Smooth muscle cell (in vitro differentiated cells): ENCODE results near the gene NDUFS8. TPM values are rescaled to one million over a fixed set of nuclear protein-coding genes. Genes with fewer than 3 reads are reported as not detected.

Experiments
- DNase-seq: peaks from one replicate; lab custom pipeline; 2025; ENCODE audit not compliant: unreplicated experiment; lab: John Stamatoyannopoulos, UW
- H2AFZ ChIP-seq: fragments of 200-600 bp; sonication (generic); 2 replicates; pipeline ENCODE4 v1.6.0; 2016; ENCODE audit warnings: antibody characterized with exemption, low read depth, mild to moderate bottlenecking
- H3F3A ChIP-seq: fragments of 200-600 bp; sonication (generic); 2 replicates; pipeline ENCODE4 v1.6.0; 2017; ENCODE audit warnings: antibody characterized with exemption, low read depth
- H3K27ac ChIP-seq: fragments of 200-600 bp; sonication (generic); 2 replicates; pipeline ENCODE4 v1.5.1; 2016; ENCODE audit warnings: low read depth, mild to moderate bottlenecking
- H3K27me3 ChIP-seq: fragments of 200-600 bp; sonication (generic); 2 replicates; pipeline ENCODE4 v1.6.1; 2016; ENCODE audit warnings: low read depth, mild to moderate bottlenecking
- H3K36me3 ChIP-seq: fragments of 200-600 bp; sonication (generic); 2 replicates; pipeline ENCODE4 v1.5.1; 2016; ENCODE audit warnings: low read depth
- H3K4me1 ChIP-seq: fragments of 200-600 bp; sonication (generic); 2 replicates; pipeline ENCODE4 v1.5.1; 2016; ENCODE audit warnings: low read depth
- H3K4me2 ChIP-seq: fragments of 200-600 bp; sonication (generic); 2 replicates; pipeline ENCODE4 v1.6.0; 2016; ENCODE audit warnings: mild to moderate bottlenecking
- H3K4me3 ChIP-seq: fragments of 200-600 bp; sonication (generic); 2 replicates; pipeline ENCODE4 v1.5.1; 2016; ENCODE audit warnings: mild to moderate bottlenecking
- H3K79me2 ChIP-seq: fragments of 200-600 bp; sonication (generic); 2 replicates; pipeline ENCODE4 v1.6.0; 2016; ENCODE audit warnings: low read depth, mild to moderate bottlenecking
- H3K9ac ChIP-seq: fragments of 200-600 bp; sonication (generic); 2 replicates; pipeline ENCODE4 v1.6.0; 2016; ENCODE audit warnings: low read depth
- H3K9me3 ChIP-seq: fragments of 200-600 bp; sonication (generic); replicated peaks from 2 replicates; pipeline ENCODE4 v1.5.1; 2016; ENCODE audit warnings: low read depth
- H4K20me1 ChIP-seq: fragments of 200-600 bp; sonication (generic); 2 replicates; pipeline ENCODE4 v1.6.0; 2016; ENCODE audit warnings: low read depth
- WGBS: methylation state at CpG from one replicate; pipeline ENCODE4 v1.1.7; 2016; ENCODE audit warnings: low lambda C conversion rate; 5-methylcytosine and 5-hydroxymethylcytosine counted together
- polyA plus RNA-seq: library from polyadenylated mRNA; unstranded; fragments of >200 nt; fragmentation: Nextera tagmentation; extraction: Ambion mirVana; gene quantifications from 2 replicates; pipeline ENCODE4 v1.2.1, GENCODE V29; 2016
- total RNA-seq: library from RNA; depleted of rRNA; stranded (reverse); fragments of >200 nt; gene quantifications from 2 replicates; pipeline ENCODE4 v1.2.3, GENCODE V29; 2014
- TF ChIP-seq, protein P1 (sequence below): fragments of 200-600 bp; sonication (generic); IDR thresholded peaks from 2 replicates; pipeline ENCODE4 v1.5.1; 2017; ENCODE audit warnings: borderline replicate concordance, mild to moderate bottlenecking, antibody characterized with exemption; ENCODE audit not compliant: insufficient read depth, poor library complexity, severe bottlenecking

NDUFS8 gene
- total and polyA plus RNA-seq, 2 experiments from 2014 or later: 165 to 314 TPM

- no peak for DNase-seq
- H3K9me3 ChIP-seq: no peaks in the 10 kb centered on the region
- H3K4me1 ChIP-seq: peaks cover 3% of the 10 kb centered on the region
- WGBS: 78% methylated on average over 13 of the region's 13 CpGs
- H3F3A ChIP-seq: no peaks in the 10 kb centered on the region
- H3K4me3 ChIP-seq: no peak overlapping the region
- H3K4me2 ChIP-seq: no peak overlapping the region
- H3K36me3 ChIP-seq: no peaks in the 10 kb centered on the region
- H3K9ac ChIP-seq: no peak overlapping the region
- no peak overlapping the region for H3K27ac ChIP-seq
- H2AFZ ChIP-seq: no peak overlapping the region
- TF ChIP-seq, protein P1, sequence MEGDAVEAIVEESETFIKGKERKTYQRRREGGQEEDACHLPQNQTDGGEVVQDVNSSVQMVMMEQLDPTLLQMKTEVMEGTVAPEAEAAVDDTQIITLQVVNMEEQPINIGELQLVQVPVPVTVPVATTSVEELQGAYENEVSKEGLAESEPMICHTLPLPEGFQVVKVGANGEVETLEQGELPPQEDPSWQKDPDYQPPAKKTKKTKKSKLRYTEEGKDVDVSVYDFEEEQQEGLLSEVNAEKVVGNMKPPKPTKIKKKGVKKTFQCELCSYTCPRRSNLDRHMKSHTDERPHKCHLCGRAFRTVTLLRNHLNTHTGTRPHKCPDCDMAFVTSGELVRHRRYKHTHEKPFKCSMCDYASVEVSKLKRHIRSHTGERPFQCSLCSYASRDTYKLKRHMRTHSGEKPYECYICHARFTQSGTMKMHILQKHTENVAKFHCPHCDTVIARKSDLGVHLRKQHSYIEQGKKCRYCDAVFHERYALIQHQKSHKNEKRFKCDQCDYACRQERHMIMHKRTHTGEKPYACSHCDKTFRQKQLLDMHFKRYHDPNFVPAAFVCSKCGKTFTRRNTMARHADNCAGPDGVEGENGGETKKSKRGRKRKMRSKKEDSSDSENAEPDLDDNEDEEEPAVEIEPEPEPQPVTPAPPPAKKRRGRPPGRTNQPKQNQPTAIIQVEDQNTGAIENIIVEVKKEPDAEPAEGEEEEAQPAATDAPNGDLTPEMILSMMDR: no peak
- H4K20me1 ChIP-seq: no peaks in the 10 kb centered on the region
- H3K27me3 ChIP-seq: no peaks in the 10 kb centered on the region
- H3K79me2 ChIP-seq: no peaks in the 10 kb centered on the region
Observed at GRCh38 chr11:68016161-68016903, 14.1 kb upstream of the NDUFS8 start.

DNA sequence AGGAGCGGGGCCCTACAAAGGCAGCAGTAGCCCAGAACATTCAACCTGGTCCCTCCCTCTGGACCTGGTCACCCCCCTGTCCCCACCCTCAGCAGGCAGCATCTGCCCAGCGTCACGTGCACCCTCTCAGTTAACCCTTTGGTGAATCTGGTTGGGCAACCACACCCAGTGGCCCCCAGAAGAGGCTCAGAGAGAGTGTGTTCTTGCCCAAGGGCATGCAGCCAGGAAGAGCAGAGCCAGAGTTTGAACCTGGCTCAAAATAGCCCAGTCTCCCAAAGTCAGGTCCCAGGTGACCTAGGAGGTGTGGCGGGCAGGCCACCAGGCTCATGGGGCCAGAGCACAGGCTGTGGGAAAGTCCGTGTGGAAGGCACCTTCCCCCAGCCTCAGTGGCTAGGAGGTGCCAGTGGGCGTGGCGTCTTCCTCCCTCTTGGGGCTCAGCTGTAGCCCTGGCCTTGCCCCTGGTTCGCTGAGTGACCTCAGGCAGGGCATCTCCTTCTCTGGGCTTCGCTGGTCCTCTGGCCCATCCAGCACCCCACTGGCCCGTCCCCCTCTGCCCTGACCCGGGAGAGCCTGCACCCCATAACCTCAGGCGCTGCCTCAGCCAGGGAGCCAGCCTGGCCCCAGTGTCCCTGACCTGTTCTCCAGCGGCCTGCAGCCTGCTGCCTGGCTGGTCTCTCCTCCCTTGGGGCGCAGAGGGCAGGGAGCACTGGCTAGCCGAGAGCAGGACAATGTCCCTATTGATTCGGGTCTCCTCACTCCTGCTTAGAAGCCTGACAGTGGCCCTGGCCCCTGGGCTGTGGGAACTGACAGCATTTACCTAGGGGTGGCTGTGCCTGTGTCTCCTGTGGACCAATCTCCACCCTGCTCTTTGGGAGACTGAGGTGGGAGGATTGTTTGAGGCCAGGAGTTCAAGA, 13.3 kb upstream of the NDUFS8 start:
- H3K27ac ChIP-seq: no peak overlapping the region
- H3K4me2 ChIP-seq: no peak overlapping the region
- H3K9ac ChIP-seq: no peak overlapping the region
- H3K4me3 ChIP-seq: no peak overlapping the region
- WGBS: 74% methylated on average over 16 of the region's 16 CpGs
- no peaks in the 10 kb centered on the region for H3K79me2 ChIP-seq
- no peak overlapping the region for H2AFZ ChIP-seq
- no peaks in the 10 kb centered on the region for H3K9me3 ChIP-seq
- TF ChIP-seq, protein P1: no peak
- H3F3A ChIP-seq: no peaks in the 10 kb centered on the region
- no peak for DNase-seq
- H3K4me1 ChIP-seq: peaks cover 3% of the 10 kb centered on the region
- H4K20me1 ChIP-seq: no peaks in the 10 kb centered on the region
- no peaks in the 10 kb centered on the region for H3K27me3 ChIP-seq
- no peaks in the 10 kb centered on the region for H3K36me3 ChIP-seq

DNA sequence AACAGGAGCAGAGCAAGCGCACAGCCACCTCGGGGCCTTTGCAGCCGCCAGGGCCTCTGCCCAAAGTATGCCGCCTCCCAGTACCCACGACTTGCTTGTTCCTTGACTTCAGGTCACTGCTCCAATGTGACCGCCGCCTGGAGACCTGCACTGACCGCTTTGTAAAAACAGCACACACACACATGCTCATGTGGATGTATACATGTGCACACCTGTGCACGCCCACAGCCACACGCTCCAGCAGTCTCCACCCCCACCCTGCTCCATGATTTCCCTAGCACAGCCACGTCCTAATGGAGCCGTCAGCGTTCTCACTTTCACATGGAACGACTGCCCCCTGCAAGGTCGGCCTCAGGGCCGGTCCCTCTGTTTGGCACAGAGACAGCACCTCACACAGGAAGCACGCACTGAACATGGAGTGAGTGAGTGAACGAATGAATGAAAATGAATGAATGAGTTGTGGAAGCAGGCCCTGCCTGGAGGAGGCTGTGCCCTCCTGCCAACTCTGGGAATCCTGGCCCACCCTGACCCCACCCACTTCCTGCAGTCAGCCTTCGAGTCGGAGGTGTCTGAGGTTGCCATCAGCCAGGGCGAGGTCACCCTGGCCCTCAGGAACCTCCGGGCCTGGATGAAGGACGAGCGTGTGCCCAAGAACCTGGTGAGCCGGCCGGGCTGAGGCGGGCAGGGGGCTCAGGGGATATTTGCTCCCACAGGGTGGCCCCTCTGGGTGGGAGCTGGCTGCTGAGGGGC, 12.3 kb upstream of the NDUFS8 start:
- Histone ChIP-seq H3K79me2 (no peaks in the 10 kb centered on the region), H3K27me3 (no peaks in the 10 kb centered on the region), H3K36me3 (no peaks in the 10 kb centered on the region), H2AFZ (no peak overlapping the region), H4K20me1 (no peaks in the 10 kb centered on the region), H3K27ac (no peak overlapping the region), H3K9me3 (no peaks in the 10 kb centered on the region), H3K4me1 (peaks cover 3% of the 10 kb centered on the region), H3K4me2 (no peak overlapping the region), H3K9ac (no peak overlapping the region), H3F3A (no peaks in the 10 kb centered on the region), H3K4me3 (no peak overlapping the region)
- TF ChIP-seq, protein P1: no peak
- no peak for DNase-seq
- WGBS: 88% methylated on average over 27 of the region's 27 CpGs
